ENCODE measurements around the gene GLI1.
"Not testable (repeated sequence)": the region's sequence is repeated elsewhere in the genome, so short reads cannot be mapped to it uniquely, and the experiment has no call there.

GLI1 gene

GRCh38 chr12:57459750-57460467 lies at the start of gene GLI1:
GLI1 (plus strand) TSS chr12:57459785; CDS start chr12:57463692, 3,907 bp downstream.
- DNase-seq (ENCODE audit: low read depth) = no peak

GRCh38 chr12:57410534-57410933 lies 49.1 kb upstream of the GLI1 start:
- DNase-seq (ENCODE audit: low read depth) = no peak

GRCh38 chr12:57414160-57414559 lies 45.4 kb upstream of the GLI1 start:
- DNase-seq (ENCODE audit: low read depth) = not testable (repeated sequence)

GRCh38 chr12:57415088-57415487 lies 44.5 kb upstream of the GLI1 start:
- DNase-seq (ENCODE audit: low read depth) = no peak

GRCh38 chr12:57416039-57416996 lies 43.3 kb upstream of the GLI1 start:
- no peak for DNase-seq (ENCODE audit: low read depth)

- DNase-seq (ENCODE audit: low read depth) = no peak
Observed at GRCh38 chr12:57418255-57418654, 41.3 kb upstream of the GLI1 start.

- no peak for DNase-seq (ENCODE audit: low read depth)
Observed at GRCh38 chr12:57419495-57419894, 40.1 kb upstream of the GLI1 start.

- DNase-seq (ENCODE audit: low read depth) = no peak
Observed at GRCh38 chr12:57420482-57420881, 39.1 kb upstream of the GLI1 start.

GRCh38 chr12:57426948-57427347 lies 32.6 kb upstream of the GLI1 start:
- DNase-seq (ENCODE audit: low read depth) = not testable (repeated sequence)

- no peak for DNase-seq (ENCODE audit: low read depth)
Observed at GRCh38 chr12:57428965-57429364, 30.6 kb upstream of the GLI1 start.

GRCh38 chr12:57429473-57430111 lies 30.0 kb upstream of the GLI1 start:
- DNase-seq (ENCODE audit: low read depth) = no peak

- DNase-seq (ENCODE audit: low read depth) = no peak
Observed at GRCh38 chr12:57430112-57430930, 29.3 kb upstream of the GLI1 start.

GRCh38 chr12:57430931-57431566 lies 28.5 kb upstream of the GLI1 start, which contains the start of gene R3HDM2:
R3HDM2 (minus strand) TSS chr12:57431043; CDS start chr12:57310428, 120,615 bp downstream.
- DNase-seq (ENCODE audit: low read depth) = peak; percentile 93

- DNase-seq (ENCODE audit: low read depth) = no peak
Observed at GRCh38 chr12:57431654-57432188, 27.9 kb upstream of the GLI1 start.

GRCh38 chr12:57433370-57433769 lies 26.2 kb upstream of the GLI1 start:
- no peak for DNase-seq (ENCODE audit: low read depth)

- DNase-seq (ENCODE audit: low read depth) = no peak
Observed at GRCh38 chr12:57434517-57435223, 24.9 kb upstream of the GLI1 start, which contains the start of gene INHBC. INHBC (plus strand) TSS chr12:57434784; CDS start chr12:57434887, 103 bp downstream.

- DNase-seq (ENCODE audit: low read depth) = no peak
Observed at GRCh38 chr12:57435293-57435692, 24.3 kb upstream of the GLI1 start.

GRCh38 chr12:57438400-57438799 lies 21.2 kb upstream of the GLI1 start:
- DNase-seq (ENCODE audit: low read depth) = no peak

- no peak for DNase-seq (ENCODE audit: low read depth)
Observed at GRCh38 chr12:57439762-57440266, 19.8 kb upstream of the GLI1 start.

- DNase-seq (ENCODE audit: low read depth) = not testable (repeated sequence)
Observed at GRCh38 chr12:57441393-57441792, 18.2 kb upstream of the GLI1 start.

All from activated T-helper 1 cell treated with Interleukin-2 at 50 U/mL for 16 hours (primary cell).